HG03066 (cell line): ENCODE measurements around the gene SLC25A26.

Experiments used
- ATAC-seq: cut with Tn5 transposase; IDR thresholded peaks from one replicate; pipeline ENCODE4 v1.9.1; 2021; ENCODE audit warnings: low read depth; ENCODE audit not compliant: unreplicated experiment

The SLC25A26 gene

DNA sequence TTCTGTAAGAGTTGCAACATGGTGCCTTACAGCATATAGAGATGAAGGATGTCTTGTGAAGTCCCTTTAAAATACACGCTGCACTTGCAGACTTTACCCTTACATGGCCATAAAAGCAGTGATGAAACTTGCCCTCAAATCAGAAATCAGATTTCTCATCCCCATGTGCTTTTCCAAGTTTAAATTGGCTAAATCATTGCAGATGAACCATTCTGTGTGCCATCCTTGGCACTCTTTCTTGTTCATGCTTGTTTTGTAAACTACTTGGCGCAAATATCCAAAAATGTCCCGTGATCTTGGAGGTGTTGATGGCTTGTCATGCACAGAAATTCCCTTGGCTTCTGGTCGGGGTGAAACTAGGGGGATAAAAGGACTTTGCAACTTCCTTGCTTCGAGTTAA is 144.3 kb downstream of the SLC25A26 start:
- no peak for ATAC-seq

- no peak for ATAC-seq
These were observed 145.9 kb downstream of the SLC25A26 start for GRCh38 chr3:66366747-66367146.

DNA sequence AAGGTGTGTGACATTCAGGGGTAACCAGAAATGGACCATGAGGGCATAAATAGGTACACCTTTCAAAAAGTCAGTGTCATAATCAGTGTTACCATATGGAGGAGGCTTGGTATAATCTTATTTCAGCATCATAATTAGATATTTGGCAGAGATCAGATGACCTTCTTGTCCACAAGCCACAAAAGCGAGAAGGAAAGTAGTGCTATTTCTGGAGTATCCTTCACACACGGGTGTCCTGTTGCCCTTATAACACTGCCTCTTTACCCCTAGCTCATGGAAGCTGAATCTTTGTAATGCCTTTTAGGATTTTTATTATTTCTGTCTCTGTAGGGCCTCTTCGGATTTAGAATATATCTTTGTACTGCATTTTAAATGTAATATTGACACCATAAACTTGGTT is 147.2 kb downstream of the SLC25A26 start:
- no peak for ATAC-seq

- no peak for ATAC-seq
These were observed 149.4 kb downstream of the SLC25A26 start for GRCh38 chr3:66370179-66370578.

DNA sequence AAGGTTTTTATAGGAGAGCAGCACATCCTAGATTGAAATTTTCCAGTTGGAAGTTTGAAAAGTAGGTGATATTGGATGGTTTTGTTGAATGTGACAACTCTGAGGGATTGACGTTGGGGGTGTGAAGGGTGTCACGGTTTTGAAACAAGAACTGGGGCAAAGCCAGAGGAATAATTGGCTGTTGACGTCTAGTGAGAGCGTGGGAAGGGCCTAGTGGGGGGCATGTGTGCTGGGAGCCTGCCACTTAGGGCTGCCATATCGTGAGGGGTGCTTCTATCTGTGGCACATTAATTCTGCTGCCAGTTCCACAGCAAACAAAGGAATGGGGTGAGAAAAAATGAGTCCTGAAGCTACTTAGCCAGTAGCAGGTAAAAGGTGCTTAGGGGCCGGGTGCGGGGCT is 150.6 kb downstream of the SLC25A26 start:
- no peak for ATAC-seq

GRCh38 chr3:66372681-66373350 is 152.0 kb downstream of the SLC25A26 start:
- no peak for ATAC-seq

- ATAC-seq, result no peak
These were observed 155.8 kb downstream of the SLC25A26 start for GRCh38 chr3:66376568-66376967.

DNA sequence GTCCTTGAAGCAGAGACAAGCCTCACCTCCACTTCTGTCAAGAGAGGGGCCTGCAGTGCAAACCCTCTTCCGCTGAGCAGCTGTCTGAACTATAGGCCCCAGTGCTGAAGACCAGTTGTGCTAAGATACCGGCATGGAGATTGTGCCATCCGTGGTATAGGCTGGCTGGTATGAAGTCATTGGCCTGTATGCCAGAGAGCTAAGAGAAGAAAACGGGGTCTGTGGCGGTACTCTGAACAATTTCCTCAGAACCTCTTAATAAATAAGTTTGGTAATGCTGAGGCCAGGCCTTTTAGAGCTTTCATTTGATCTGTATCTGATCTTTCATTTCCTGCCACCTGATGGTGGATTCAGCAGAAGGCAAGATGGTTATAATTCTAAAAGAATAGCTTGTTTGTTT is 157.0 kb downstream of the SLC25A26 start:
- ATAC-seq, result no peak

DNA sequence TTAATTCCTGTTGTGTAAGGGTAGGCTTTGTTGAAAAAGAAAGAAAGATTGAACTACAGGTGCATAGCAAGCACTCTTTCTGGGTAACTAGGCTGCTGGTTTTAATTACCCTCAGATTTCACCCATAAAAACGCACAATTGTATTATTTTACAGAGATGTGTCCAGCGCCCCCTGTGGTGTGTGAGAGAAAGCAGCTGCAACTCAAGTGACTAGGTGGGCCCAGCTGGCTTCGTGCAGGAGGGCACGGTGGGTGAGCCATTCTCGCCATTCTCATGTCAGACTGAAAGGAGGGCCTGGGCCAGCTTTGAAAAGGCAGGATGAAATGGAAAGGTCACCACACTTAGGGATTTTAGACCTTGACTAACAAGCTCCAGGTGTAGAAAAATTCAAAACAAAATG is 157.5 kb downstream of the SLC25A26 start:
- no peak for ATAC-seq

DNA sequence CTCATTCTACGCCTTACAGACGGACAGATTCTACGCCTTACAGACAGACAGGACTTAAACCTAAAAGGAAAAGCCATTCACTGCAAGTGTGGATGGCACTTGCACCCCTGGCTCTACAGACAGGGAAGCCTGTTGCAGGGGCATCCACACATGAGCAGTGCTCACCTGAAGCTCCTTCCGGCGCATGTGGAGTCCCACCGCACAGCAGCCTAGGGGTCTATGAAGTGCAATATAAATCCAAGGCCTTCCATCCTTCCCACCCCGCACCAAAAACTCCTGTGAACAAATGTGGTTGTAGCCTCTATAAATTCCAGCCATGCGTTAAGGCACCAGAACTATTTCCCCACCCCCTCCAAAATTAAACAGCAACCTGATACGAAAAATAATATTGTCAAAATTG is 158.8 kb downstream of the SLC25A26 start:
- no peak for ATAC-seq

GRCh38 chr3:66380200-66380932 is 159.6 kb downstream of the SLC25A26 start:
- ATAC-seq, result no peak

GRCh38 chr3:66381626-66382025 is 160.8 kb downstream of the SLC25A26 start:
- ATAC-seq, result no peak

GRCh38 chr3:66382142-66382541 is 161.3 kb downstream of the SLC25A26 start:
- ATAC-seq, result no peak

GRCh38 chr3:66383023-66383422 is 162.2 kb downstream of the SLC25A26 start:
- no peak for ATAC-seq

- no peak for ATAC-seq
These were observed 163.4 kb downstream of the SLC25A26 start for GRCh38 chr3:66383998-66384745.

GRCh38 chr3:66385066-66385465 is 164.3 kb downstream of the SLC25A26 start:
- ATAC-seq, result no peak

GRCh38 chr3:66386011-66386924 is 165.5 kb downstream of the SLC25A26 start:
- ATAC-seq, result peak; percentile 85

GRCh38 chr3:66386925-66387650 is 166.3 kb downstream of the SLC25A26 start:
- peak; percentile 23 for ATAC-seq

- ATAC-seq, result no peak
These were observed 169.2 kb downstream of the SLC25A26 start for GRCh38 chr3:66390013-66390412.

- ATAC-seq, result no peak
These were observed 171.7 kb downstream of the SLC25A26 start for GRCh38 chr3:66392512-66392911.
